Activated CD8-positive, alpha-beta memory T cell treated with anti-CD3 and anti-CD28 coated beads for 24 hours (primary cell): ENCODE data around the gene NEXMIF.
"Not testable (repeated sequence)": the region's sequence is repeated elsewhere in the genome, so short reads cannot be mapped to it uniquely, and the experiment has no call there.

Experiments
- DNase-seq: peaks from one replicate; pipeline ENCODE4 v3.0.0-alpha.2; 2020

The NEXMIF gene

DNA sequence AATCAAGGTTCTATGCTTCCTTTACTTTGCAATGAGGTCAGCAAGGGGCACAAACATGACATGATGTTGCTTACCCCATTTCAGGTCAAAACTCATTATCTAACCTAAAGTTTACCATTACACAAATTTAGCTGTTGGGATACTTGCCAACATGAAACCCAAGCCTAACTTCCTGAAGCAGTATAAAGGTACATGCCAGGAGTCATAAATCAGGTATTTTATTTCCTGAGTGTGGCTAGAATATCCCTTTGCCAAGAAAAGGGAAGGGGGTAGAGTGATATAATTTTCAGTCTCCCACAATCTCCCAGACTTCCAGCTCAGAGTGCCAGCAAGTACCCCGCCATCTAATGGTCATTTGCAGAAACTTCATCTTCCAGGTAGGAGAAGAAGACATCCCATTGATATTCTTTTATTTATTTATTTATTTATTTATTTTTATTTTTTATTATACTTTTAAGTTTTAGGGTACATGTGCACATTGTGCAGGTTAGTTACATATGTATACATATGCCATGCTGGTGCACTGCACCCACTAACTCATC, 136.6 kb downstream of the NEXMIF start:
- no peak for DNase-seq

DNA sequence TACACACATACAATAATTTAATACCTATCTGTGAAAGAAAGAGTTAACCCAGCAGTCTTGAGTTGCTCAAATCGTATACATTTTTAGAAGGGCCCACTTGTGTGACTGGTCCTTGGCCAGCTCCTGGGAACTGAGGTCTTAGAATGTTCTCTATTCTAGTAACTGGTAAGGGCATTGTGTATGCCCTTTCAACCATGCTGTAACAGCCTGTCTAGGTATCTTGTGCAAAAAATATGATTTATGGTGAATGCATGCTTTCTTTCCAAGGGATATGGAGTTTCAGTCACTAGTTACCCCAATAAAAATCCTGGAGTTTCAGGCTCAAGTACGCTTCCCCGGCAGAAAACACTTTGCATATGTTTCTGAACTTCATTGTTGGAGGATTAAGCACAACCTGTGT, 140.6 kb downstream of the NEXMIF start:
- no peak for DNase-seq

DNA sequence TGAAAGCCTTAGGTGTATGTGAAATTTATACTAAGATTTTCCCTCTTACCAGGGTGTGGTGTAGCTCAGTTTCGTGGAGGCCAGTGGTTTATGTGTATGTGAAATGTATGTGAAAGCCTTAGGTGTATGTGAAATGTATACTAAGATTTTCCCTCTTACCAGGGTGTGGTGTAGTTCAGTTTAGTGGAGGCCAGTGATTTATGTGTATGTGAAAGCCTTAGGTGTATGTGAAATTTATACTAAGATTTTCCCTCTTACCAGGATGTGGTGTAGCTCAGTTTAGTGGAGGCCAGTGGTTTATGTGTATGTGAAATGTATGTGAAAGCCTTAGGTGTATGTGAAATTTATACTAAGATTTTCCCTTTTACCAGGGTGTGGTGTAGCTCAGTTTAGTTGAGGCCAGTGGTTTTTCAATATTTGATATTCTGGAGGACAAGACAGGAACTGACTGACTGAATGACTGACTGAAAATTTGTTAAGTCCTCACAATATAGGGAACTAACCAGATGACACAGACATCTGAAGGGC, 143.7 kb downstream of the NEXMIF start:
- DNase-seq = no peak

DNA sequence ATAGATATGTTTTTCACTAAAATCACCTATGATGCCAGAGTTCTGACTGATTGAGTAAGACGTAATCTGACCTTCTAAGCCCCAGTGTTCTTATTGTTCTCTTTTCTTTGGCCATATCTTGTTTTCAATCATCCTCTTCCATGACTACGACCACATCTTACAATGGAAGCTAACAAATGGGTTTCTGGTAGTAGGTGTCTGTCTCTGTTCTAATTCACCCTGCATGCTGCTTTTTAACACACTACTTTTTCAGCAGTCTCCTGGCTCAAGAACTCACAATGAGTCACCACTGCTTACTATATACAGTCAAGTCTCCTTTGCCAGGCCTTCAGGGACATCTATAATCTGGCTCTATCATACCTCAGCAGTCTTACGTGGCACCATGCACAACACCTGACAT, 146.1 kb downstream of the NEXMIF start:
- no peak for DNase-seq

DNA sequence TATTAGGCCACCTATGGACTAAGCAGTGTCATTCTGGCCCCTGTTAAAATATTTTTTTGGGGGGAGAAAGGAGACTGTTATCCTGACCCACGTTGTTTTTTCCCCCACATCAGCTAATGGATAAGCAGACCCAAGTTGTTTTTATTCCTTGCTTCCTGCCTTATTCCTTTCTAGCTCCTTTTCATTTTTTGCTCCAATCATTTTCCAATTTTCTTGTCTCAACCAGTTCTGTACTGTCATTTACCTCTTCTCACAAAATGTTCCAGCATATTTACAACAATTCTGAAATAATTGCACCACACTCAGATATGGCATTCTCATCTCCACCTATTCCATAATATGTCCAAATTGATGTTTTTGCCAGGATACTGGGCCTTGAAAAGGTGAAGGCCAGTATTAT, 150.3 kb downstream of the NEXMIF start:
- no peak for DNase-seq

DNA sequence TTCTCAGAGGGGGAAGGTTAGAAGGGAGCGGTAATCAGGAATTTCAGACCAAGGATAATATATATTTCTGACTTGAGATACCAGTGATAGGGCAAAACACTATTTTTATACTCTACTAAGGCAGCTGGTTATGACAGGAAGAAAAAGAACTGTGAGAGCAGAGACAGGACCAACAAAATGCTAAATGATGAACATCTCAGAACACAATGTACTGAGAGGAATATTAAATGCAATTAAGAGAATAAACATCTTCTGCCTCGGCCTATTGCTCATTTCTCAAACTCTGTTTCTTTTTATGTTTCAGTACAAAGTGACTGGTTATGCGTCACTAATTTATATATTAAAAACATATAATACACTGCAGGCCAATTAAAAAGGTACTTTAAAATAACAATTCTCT, 188.8 kb downstream of the NEXMIF start:
- no peak for DNase-seq

DNA sequence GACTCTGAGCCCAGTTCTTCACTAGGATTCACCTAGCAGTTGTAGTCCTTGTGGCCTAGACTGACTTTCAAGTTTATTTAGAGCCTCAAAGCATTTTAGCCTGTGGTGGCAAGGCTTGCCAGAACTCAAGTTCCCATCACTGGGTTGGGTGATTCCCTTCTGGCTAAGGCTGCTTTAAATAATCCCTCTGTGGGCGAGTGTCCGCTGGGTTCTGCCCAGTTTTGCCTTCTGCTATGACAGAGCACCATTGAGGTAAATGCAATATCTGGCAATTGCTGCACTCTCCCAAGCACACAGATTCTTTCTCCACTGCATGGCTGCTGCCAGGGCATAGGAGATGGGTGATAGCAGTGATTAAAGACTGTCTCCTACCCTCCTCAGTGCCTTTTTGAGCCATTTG, 220.0 kb downstream of the NEXMIF start:
- DNase-seq = no peak

DNA sequence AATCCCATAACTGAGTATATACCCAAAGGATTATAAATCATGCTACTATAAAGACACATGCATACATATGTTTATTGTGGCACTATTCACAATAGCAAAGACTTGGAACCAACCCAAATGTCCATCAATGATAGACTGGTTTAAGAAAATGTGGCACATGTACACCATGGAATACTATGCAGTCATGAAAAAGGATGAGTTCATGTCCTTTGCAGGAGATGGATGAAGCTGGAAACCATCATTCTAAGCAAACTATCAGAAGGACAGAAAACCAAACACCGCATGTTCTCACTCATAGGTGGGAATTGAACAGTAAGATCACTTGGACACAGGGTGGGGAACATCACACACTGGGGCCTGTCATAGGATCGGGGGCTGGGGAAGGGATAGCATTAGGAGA, 223.9 kb downstream of the NEXMIF start:
- not testable (repeated sequence) for DNase-seq

DNA sequence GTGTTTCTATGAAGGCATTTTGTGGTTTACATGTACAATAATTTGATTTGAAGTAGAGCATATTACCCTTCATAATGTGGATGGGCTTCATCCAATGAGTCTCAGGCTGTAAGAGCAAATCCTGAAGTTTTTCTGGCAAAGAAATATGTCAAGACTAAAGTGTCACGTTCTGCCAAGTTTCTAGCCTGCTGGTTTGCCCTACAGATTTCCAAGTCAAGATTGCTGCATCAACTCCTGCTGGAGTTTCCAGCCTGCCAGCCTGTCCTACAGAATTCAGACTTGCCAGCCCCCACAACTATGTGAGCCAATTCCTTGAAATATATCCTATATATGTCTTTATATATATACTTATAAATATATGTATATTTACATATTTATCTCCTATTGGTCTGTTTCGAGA, 240.8 kb downstream of the NEXMIF start:
- no peak for DNase-seq
